ENCODE results near the gene PTPRZ1.

The PTPRZ1 gene

GRCh38 chr7:122046402-122046801 lies 173.4 kb downstream of the PTPRZ1 start:
- no peak overlapping the region for H3K27ac ChIP-seq (ENCODE audit: low read depth, low read length)
- no peaks in the 10 kb centered on the region for H3K9me3 ChIP-seq (ENCODE audit: control insufficient read depth, insufficient read depth, low read length)
- H3K27me3 ChIP-seq (ENCODE audit: control insufficient read depth, insufficient read depth, low read length) = no peaks in the 10 kb centered on the region
- no peaks in the 10 kb centered on the region for H3K4me1 ChIP-seq (ENCODE audit: control insufficient read depth, insufficient read depth, low read length)
- H3K9ac ChIP-seq (ENCODE audit: low read depth, low read length) = no peak overlapping the region
- peaks cover 95% of the 10 kb centered on the region for H3K36me3 ChIP-seq (ENCODE audit: control insufficient read depth, insufficient read depth, low read length)
- H3K4me3 ChIP-seq (ENCODE audit: low read depth, low read length) = no peak overlapping the region

- Histone ChIP-seq H3K9me3 (ENCODE audit: control insufficient read depth, insufficient read depth, low read length) (no peaks in the 10 kb centered on the region), H3K36me3 (ENCODE audit: control insufficient read depth, insufficient read depth, low read length) (peaks cover 88% of the 10 kb centered on the region), H3K4me3 (ENCODE audit: low read depth, low read length) (no peak overlapping the region)
Measured at GRCh38 chr7:122054393-122054792, 181.4 kb downstream of the PTPRZ1 start.

DNA sequence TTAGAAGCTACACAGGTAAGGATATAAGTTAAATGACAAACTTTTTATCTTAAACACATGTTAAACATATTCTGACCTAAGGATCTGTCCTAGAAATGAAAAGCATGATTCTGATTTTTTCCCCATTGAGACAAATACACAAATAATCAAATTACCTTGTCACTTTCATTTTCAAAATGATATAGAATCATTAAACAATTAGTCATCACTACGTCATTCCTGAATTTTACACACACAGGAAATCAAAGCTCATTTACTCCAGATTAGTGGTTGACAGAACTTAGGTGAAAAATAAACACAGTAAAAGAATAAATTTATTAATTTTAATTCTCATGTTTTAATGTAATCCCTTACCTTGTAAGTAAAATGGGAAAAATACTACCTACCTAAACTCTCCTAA lies 182.1 kb downstream of the PTPRZ1 start:
- H3K27me3 ChIP-seq (ENCODE audit: control insufficient read depth, insufficient read depth, low read length) = no peaks in the 10 kb centered on the region
- H3K4me3 ChIP-seq (ENCODE audit: low read depth, low read length) = no peak overlapping the region
- H3K4me1 ChIP-seq (ENCODE audit: control insufficient read depth, insufficient read depth, low read length) = peaks cover 12% of the 10 kb centered on the region
- no peak overlapping the region for H3K27ac ChIP-seq (ENCODE audit: low read depth, low read length)
- no peak overlapping the region for H3K9ac ChIP-seq (ENCODE audit: low read depth, low read length)
- peaks cover 88% of the 10 kb centered on the region for H3K36me3 ChIP-seq (ENCODE audit: control insufficient read depth, insufficient read depth, low read length)
- H3K9me3 ChIP-seq (ENCODE audit: control insufficient read depth, insufficient read depth, low read length) = no peaks in the 10 kb centered on the region

More at GRCh38 chr7:122054393-122054792, 181.4 kb downstream of the PTPRZ1 start:
- Histone ChIP-seq H3K27ac (ENCODE audit: low read depth, low read length) (no peak overlapping the region), H3K4me1 (ENCODE audit: control insufficient read depth, insufficient read depth, low read length) (peaks cover 7% of the 10 kb centered on the region), H3K9ac (ENCODE audit: low read depth, low read length) (no peak overlapping the region), H3K27me3 (ENCODE audit: control insufficient read depth, insufficient read depth, low read length) (no peaks in the 10 kb centered on the region)

GRCh38 chr7:122056977-122057376 lies 184.0 kb downstream of the PTPRZ1 start:
- no peak overlapping the region for H3K9ac ChIP-seq (ENCODE audit: low read depth, low read length)
- H3K4me3 ChIP-seq (ENCODE audit: low read depth, low read length) = no peak overlapping the region
- peaks cover 91% of the 10 kb centered on the region for H3K36me3 ChIP-seq (ENCODE audit: control insufficient read depth, insufficient read depth, low read length)
- H3K9me3 ChIP-seq (ENCODE audit: control insufficient read depth, insufficient read depth, low read length) = no peaks in the 10 kb centered on the region
- H3K27me3 ChIP-seq (ENCODE audit: control insufficient read depth, insufficient read depth, low read length) = no peaks in the 10 kb centered on the region
- peaks cover 12% of the 10 kb centered on the region for H3K4me1 ChIP-seq (ENCODE audit: control insufficient read depth, insufficient read depth, low read length)
- H3K27ac ChIP-seq (ENCODE audit: low read depth, low read length) = no peak overlapping the region

- Histone ChIP-seq H3K9ac (ENCODE audit: low read depth, low read length) (no peak overlapping the region), H3K4me3 (ENCODE audit: low read depth, low read length) (no peak overlapping the region), H3K4me1 (ENCODE audit: control insufficient read depth, insufficient read depth, low read length) (peaks cover 12% of the 10 kb centered on the region), H3K27me3 (ENCODE audit: control insufficient read depth, insufficient read depth, low read length) (no peaks in the 10 kb centered on the region), H3K27ac (ENCODE audit: low read depth, low read length) (no peak overlapping the region), H3K36me3 (ENCODE audit: control insufficient read depth, insufficient read depth, low read length) (peaks cover 86% of the 10 kb centered on the region), H3K9me3 (ENCODE audit: control insufficient read depth, insufficient read depth, low read length) (no peaks in the 10 kb centered on the region)
Measured at GRCh38 chr7:122059542-122059941, 186.6 kb downstream of the PTPRZ1 start.

GRCh38 chr7:122063146-122063545 lies 190.2 kb downstream of the PTPRZ1 start:
- no peak overlapping the region for H3K4me3 ChIP-seq (ENCODE audit: low read depth, low read length)
- H3K9ac ChIP-seq (ENCODE audit: low read depth, low read length) = no peak overlapping the region
- peaks cover 58% of the 10 kb centered on the region for H3K36me3 ChIP-seq (ENCODE audit: control insufficient read depth, insufficient read depth, low read length)
- no peaks in the 10 kb centered on the region for H3K27me3 ChIP-seq (ENCODE audit: control insufficient read depth, insufficient read depth, low read length)
- no peaks in the 10 kb centered on the region for H3K9me3 ChIP-seq (ENCODE audit: control insufficient read depth, insufficient read depth, low read length)
- peaks cover 6% of the 10 kb centered on the region for H3K4me1 ChIP-seq (ENCODE audit: control insufficient read depth, insufficient read depth, low read length)
- no peak overlapping the region for H3K27ac ChIP-seq (ENCODE audit: low read depth, low read length)

GRCh38 chr7:122064971-122065370 lies 192.0 kb downstream of the PTPRZ1 start:
- Histone ChIP-seq H3K36me3 (ENCODE audit: control insufficient read depth, insufficient read depth, low read length) (peaks cover 40% of the 10 kb centered on the region), H3K27ac (ENCODE audit: low read depth, low read length) (no peak overlapping the region), H3K27me3 (ENCODE audit: control insufficient read depth, insufficient read depth, low read length) (no peaks in the 10 kb centered on the region), H3K4me3 (ENCODE audit: low read depth, low read length) (no peak overlapping the region), H3K9me3 (ENCODE audit: control insufficient read depth, insufficient read depth, low read length) (no peaks in the 10 kb centered on the region), H3K9ac (ENCODE audit: low read depth, low read length) (no peak overlapping the region), H3K4me1 (ENCODE audit: control insufficient read depth, insufficient read depth, low read length) (no peaks in the 10 kb centered on the region; the same call in 1 of the 2 replicates)

DNA sequence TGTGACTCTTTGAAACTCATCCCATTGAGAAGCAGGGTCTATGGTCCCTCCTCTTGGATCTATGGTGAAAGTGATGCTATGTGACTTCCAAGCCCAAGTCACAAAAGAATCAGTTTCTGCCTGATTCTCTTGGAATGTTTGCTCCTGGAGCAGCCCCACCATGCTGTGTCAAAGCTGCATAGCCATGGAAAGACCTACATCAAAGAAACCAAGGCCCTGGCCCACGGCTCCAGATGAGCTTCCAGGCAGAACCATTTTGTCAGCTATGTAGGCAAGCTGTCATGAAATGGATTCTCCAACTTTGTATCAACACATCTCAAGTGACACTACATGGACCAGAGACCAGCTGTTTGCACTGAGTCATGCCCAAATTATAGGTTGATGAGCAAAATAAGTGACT lies 194.1 kb downstream of the PTPRZ1 start:
- Histone ChIP-seq H3K27ac (ENCODE audit: low read depth, low read length) (no peak overlapping the region), H3K4me1 (ENCODE audit: control insufficient read depth, insufficient read depth, low read length) (no peaks in the 10 kb centered on the region), H3K36me3 (ENCODE audit: control insufficient read depth, insufficient read depth, low read length) (peaks cover 20% of the 10 kb centered on the region), H3K27me3 (ENCODE audit: control insufficient read depth, insufficient read depth, low read length) (no peaks in the 10 kb centered on the region), H3K9ac (ENCODE audit: low read depth, low read length) (no peak overlapping the region), H3K9me3 (ENCODE audit: control insufficient read depth, insufficient read depth, low read length) (no peaks in the 10 kb centered on the region), H3K4me3 (ENCODE audit: low read depth, low read length) (no peak overlapping the region)

- Histone ChIP-seq H3K4me1 (ENCODE audit: control insufficient read depth, insufficient read depth, low read length) (no peaks in the 10 kb centered on the region), H3K4me3 (ENCODE audit: low read depth, low read length) (no peak overlapping the region), H3K27ac (ENCODE audit: low read depth, low read length) (no peak overlapping the region), H3K9me3 (ENCODE audit: control insufficient read depth, insufficient read depth, low read length) (no peaks in the 10 kb centered on the region), H3K36me3 (ENCODE audit: control insufficient read depth, insufficient read depth, low read length) (peaks cover 11% of the 10 kb centered on the region), H3K9ac (ENCODE audit: low read depth, low read length) (no peak overlapping the region), H3K27me3 (ENCODE audit: control insufficient read depth, insufficient read depth, low read length) (no peaks in the 10 kb centered on the region)
Measured at GRCh38 chr7:122068046-122068445, 195.1 kb downstream of the PTPRZ1 start.

DNA sequence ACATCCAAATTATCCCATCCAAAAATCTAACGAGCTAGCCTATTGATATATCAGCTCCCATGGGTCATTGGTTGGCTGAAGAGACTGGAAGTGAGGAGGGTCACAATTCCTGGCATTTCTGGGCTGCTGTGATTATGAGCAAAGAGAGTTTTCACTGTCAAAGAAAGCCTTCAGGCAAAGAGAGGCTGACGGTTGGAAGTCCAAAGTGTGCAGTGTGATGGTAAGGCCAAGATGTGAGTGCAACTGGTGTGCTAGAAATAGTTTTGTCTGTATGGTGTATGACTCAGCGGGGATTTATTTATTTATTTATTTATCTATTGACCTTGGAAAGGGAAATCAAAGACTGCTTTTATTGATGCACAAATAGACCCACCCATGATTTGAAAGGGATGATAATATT lies 196.0 kb downstream of the PTPRZ1 start:
- H3K36me3 ChIP-seq (ENCODE audit: control insufficient read depth, insufficient read depth, low read length) = peaks cover 7% of the 10 kb centered on the region
- H3K4me3 ChIP-seq (ENCODE audit: low read depth, low read length) = no peak overlapping the region
- no peaks in the 10 kb centered on the region for H3K9me3 ChIP-seq (ENCODE audit: control insufficient read depth, insufficient read depth, low read length)

GRCh38 chr7:122070062-122070461 lies 197.1 kb downstream of the PTPRZ1 start:
- Histone ChIP-seq H3K27me3 (ENCODE audit: control insufficient read depth, insufficient read depth, low read length) (no peaks in the 10 kb centered on the region), H3K27ac (ENCODE audit: low read depth, low read length) (no peak overlapping the region), H3K9me3 (ENCODE audit: control insufficient read depth, insufficient read depth, low read length) (no peaks in the 10 kb centered on the region), H3K36me3 (ENCODE audit: control insufficient read depth, insufficient read depth, low read length) (peaks cover 15% of the 10 kb centered on the region), H3K4me1 (ENCODE audit: control insufficient read depth, insufficient read depth, low read length) (no peaks in the 10 kb centered on the region), H3K9ac (ENCODE audit: low read depth, low read length) (no peak overlapping the region), H3K4me3 (ENCODE audit: low read depth, low read length) (no peak overlapping the region)

More for the DNA sequence above, 196.0 kb downstream of the PTPRZ1 start:
- Histone ChIP-seq H3K27ac (ENCODE audit: low read depth, low read length) (no peak overlapping the region), H3K4me1 (ENCODE audit: control insufficient read depth, insufficient read depth, low read length) (no peaks in the 10 kb centered on the region), H3K27me3 (ENCODE audit: control insufficient read depth, insufficient read depth, low read length) (no peaks in the 10 kb centered on the region), H3K9ac (ENCODE audit: low read depth, low read length) (no peak overlapping the region)

DNA sequence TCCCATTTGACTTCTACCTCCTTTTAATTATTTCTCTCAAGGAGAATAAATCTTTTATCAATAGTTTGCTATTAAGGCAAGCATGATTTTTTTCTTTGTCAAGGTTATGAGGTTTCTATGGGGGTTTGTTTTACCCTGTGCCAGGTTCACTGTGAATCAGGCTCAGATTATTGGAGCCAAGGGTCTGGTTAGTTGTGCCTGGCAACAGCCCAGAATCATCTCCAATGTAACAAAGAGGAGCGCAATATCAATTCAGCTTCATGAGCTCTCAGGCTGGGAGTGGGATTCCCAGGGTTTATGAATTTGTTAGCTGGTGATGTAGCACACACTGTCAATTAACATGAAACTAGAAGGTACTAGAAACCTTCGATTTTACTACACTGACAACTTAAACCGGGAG lies 197.9 kb downstream of the PTPRZ1 start:
- H3K27me3 ChIP-seq (ENCODE audit: control insufficient read depth, insufficient read depth, low read length) = no peaks in the 10 kb centered on the region
- no peak overlapping the region for H3K27ac ChIP-seq (ENCODE audit: low read depth, low read length)
- no peak overlapping the region for H3K4me3 ChIP-seq (ENCODE audit: low read depth, low read length)
- no peak overlapping the region for H3K9ac ChIP-seq (ENCODE audit: low read depth, low read length)
- H3K36me3 ChIP-seq (ENCODE audit: control insufficient read depth, insufficient read depth, low read length) = peaks cover 23% of the 10 kb centered on the region
- no peaks in the 10 kb centered on the region for H3K4me1 ChIP-seq (ENCODE audit: control insufficient read depth, insufficient read depth, low read length)
- no peaks in the 10 kb centered on the region for H3K9me3 ChIP-seq (ENCODE audit: control insufficient read depth, insufficient read depth, low read length)

Measured in HUES48 (cell line).